GM12878 (cell line): ENCODE results near the gene RAB32. TPM values are rescaled to one million over a fixed set of nuclear protein-coding genes. Genes with fewer than 3 reads are reported as not detected.

ENCODE experiments used
- ATAC-seq: fragments of 200-7000 bp; cut with Tn5 transposase; 3 replicates; pipeline ENCODE4 v1.9.1; 2020; ENCODE audit warnings: mild to moderate bottlenecking, moderate library complexity
- BruUV-seq: library from RNA; stranded (reverse); fragments of 400-500 nt; replicated peaks from 2 replicates; lab custom pipeline; 2021; lab: Mats Ljungman, UMichigan
- CTCF ChIA-PET: fragments of 300-600 bp; sonication (Branson Sonifier 250); formaldehyde crosslinking; extraction: SDS; loops from one replicate; lab custom pipeline; 2021; ENCODE audit warnings: inconsistent platforms; lab: Yijun Ruan, JAX
- POLR2A ChIA-PET: fragments of 350-600 bp; formaldehyde crosslinking; extraction: SDS; loops from one replicate; lab custom pipeline; 2021; ENCODE audit warnings: inconsistent platforms; lab: Charles Lee
- RAD21 ChIA-PET: fragments of 300-600 bp; sonication (Branson Sonifier 250); formaldehyde crosslinking; loops from one replicate; lab custom pipeline; 2023; ENCODE audit warnings: antibody characterized with exemption; ENCODE audit not compliant: unreplicated experiment; lab: Charles Lee
- SMC1A ChIA-PET: fragments of 300-600 bp; sonication (Branson Sonifier 250); formaldehyde crosslinking; loops from one replicate; lab custom pipeline; 2023; ENCODE audit not compliant: unreplicated experiment, uncharacterized antibody; lab: Charles Lee
- DNase-seq: peaks from one replicate; pipeline ENCODE4 v3.0.0-alpha.2; 2011; ENCODE audit warnings: low read depth, low spot score
- FAIRE-seq: peaks from 3 replicates; lab custom pipeline; 2011; peaks lifted over from hg19 to GRCh38; lab: Jason Lieb, UNC
- H2AFZ ChIP-seq: 2 replicates; pipeline ENCODE4 v1.6.0; 2011; ENCODE audit warnings: low read depth, low read length, control low read depth; ENCODE audit not compliant: control insufficient read depth
- H3K27ac ChIP-seq: 2 replicates; pipeline ENCODE4 v1.5.1; 2011; ENCODE audit warnings: control low read depth; ENCODE audit not compliant: control insufficient read depth, insufficient read depth
- H3K27me3 ChIP-seq, 2 experiments: replicated peaks in 1 of 2; 2 replicates each; pipeline versions ENCODE4 v1.6.0 to v1.6.1; 2011; ENCODE audit warnings: low read length in 1 of 2; ENCODE audit not compliant: control insufficient read depth in 2 of 2, insufficient read depth in 2 of 2
- H3K36me3 ChIP-seq, 2 experiments: 2 replicates each; pipeline ENCODE4 v1.5.1; 2011; ENCODE audit warnings: low read length in 1 of 2; ENCODE audit not compliant: control insufficient read depth in 2 of 2, insufficient read depth in 2 of 2
- H3K4me1 ChIP-seq: 2 replicates; pipeline ENCODE4 v1.6.1; 2011; ENCODE audit warnings: mild to moderate bottlenecking, low read length, moderate library complexity, mixed read lengths; ENCODE audit not compliant: control insufficient read depth, insufficient read depth
- H3K4me2 ChIP-seq: 2 replicates; pipeline ENCODE4 v1.6.0; 2011; ENCODE audit warnings: control low read depth; ENCODE audit not compliant: control insufficient read depth, insufficient read depth
- H3K4me3 ChIP-seq: fragments of 200-600 bp; sonication (generic); 2 replicates; pipeline ENCODE4 v1.5.1; 2016
- H3K79me2 ChIP-seq: 2 replicates; pipeline ENCODE4 v1.6.0; 2011; ENCODE audit warnings: low read length; ENCODE audit not compliant: control insufficient read depth, insufficient read depth
- H3K9ac ChIP-seq: 2 replicates; pipeline ENCODE4 v1.8.0; 2011; ENCODE audit warnings: low read length, control low read depth, mixed read lengths; ENCODE audit not compliant: control insufficient read depth, insufficient read depth
- H3K9me3 ChIP-seq: replicated peaks from 3 replicates; pipeline ENCODE4 v1.5.1; 2011; ENCODE audit warnings: mild to moderate bottlenecking, low read length; ENCODE audit not compliant: control insufficient read depth, insufficient read depth
- H4K20me1 ChIP-seq: 2 replicates; pipeline ENCODE4 v1.6.0; 2011; ENCODE audit not compliant: control insufficient read depth, insufficient read depth
- BACH1 ChIP-seq: fragments of 450-650 bp; IDR thresholded peaks from 2 replicates; pipeline ENCODE4 v1.6.1; 2017; ENCODE audit warnings: mild to moderate bottlenecking, borderline replicate concordance
- CHD2 ChIP-seq: IDR thresholded peaks from 2 replicates; pipeline ENCODE4 v1.6.1; 2011; ENCODE audit warnings: low read depth, low read length, improper control_type of control experiment, borderline replicate concordance
- CREM ChIP-seq: IDR thresholded peaks from 2 replicates; pipeline ENCODE4 v1.6.1; 2014; ENCODE audit warnings: antibody characterized with exemption, low read depth
- NFYA ChIP-seq: IDR thresholded peaks from 2 replicates; pipeline ENCODE4 v1.6.1; 2011; ENCODE audit warnings: low read depth, mild to moderate bottlenecking, low read length, improper control_type of control experiment, borderline replicate concordance
- POLR2AphosphoS5 ChIP-seq: IDR thresholded peaks from 2 replicates; pipeline ENCODE4 v1.6.1; 2011; ENCODE audit warnings: mild to moderate bottlenecking, low read length, inconsistent platforms
- STAT1 ChIP-seq: fragments of 450-650 bp; conservative IDR thresholded peaks from 2 replicates; pipeline ENCODE4 v1.6.1; 2014; ENCODE audit warnings: antibody characterized with exemption, mild to moderate bottlenecking
- TARDBP ChIP-seq: IDR thresholded peaks from 2 replicates; pipeline ENCODE4 v1.6.1; 2016; ENCODE audit warnings: borderline replicate concordance
- TBL1XR1 ChIP-seq: IDR thresholded peaks from 2 replicates; pipeline ENCODE4 v1.6.1; 2012; ENCODE audit warnings: low read depth, low read length, improper control_type of control experiment
- WGBS: methylation state at CpG from one replicate; pipeline ENCODE4 v1.1.6; 2016; ENCODE audit warnings: low lambda C conversion rate; ENCODE audit not compliant: insufficient replicate concordance, insufficient coverage; ENCODE audit errors: missing lambda C conversion rate; 5-methylcytosine and 5-hydroxymethylcytosine counted together
- in situ Hi-C: fragments of 300-500 bp; cut with MboI; formaldehyde crosslinking; loops from 9 replicates; pipeline ENCODE4 v1.14.3; 2018; ENCODE audit warnings: mixed read lengths
- intact Hi-C: fragments of 100-400 bp; cut with micrococcal nuclease; formaldehyde crosslinking; loops from one replicate; pipeline ENCODE4 v1.14.2; 2022; ENCODE audit not compliant: unreplicated experiment
- polyA plus RNA-seq, 11 experiments: library from polyadenylated mRNA; depleted of rRNA in 4 of 11; unstranded in 6 of 11; stranded (reverse) in 5 of 11; fragments of >200 nt; fragmentation: Nextera tagmentation in 4 of 11; fragmentation: Illumina TruSeq in 1 of 11; extraction: Ambion mirVana in 4 of 11; extraction: Trizol in 1 of 11; gene quantifications; 1 replicate in 1 of 11; 2 replicates in 10 of 11; pipeline versions ENCODE4 v1.2.1 to v1.2.3, GENCODE V29; 2011 to 2016; ENCODE audit warnings: inconsistent platforms in 2 of 11, missing spikeins in 2 of 11, low read depth in 1 of 11
- total RNA-seq, 4 experiments: library from RNA; depleted of rRNA in 3 of 4; stranded (reverse); fragments of >200 nt in 3 of 4; fragmentation: Illumina TruSeq in 1 of 4; extraction: Trizol in 1 of 4; gene quantifications; 2 replicates each; pipeline versions ENCODE4 v1.2.1 to v1.2.3, GENCODE V29; 2013 to 2021
- TF ChIP-seq, protein P1 (sequence below): IDR thresholded peaks from 2 replicates; pipeline ENCODE4 v1.6.1; 2012; ENCODE audit warnings: low read depth, low read length, improper control_type of control experiment
- TF ChIP-seq, protein P2 (sequence below): fragments of 450-650 bp; IDR thresholded peaks from 2 replicates; pipeline ENCODE4 v1.6.1; 2016; ENCODE audit warnings: mild to moderate bottlenecking, moderate library complexity, borderline replicate concordance
- TF ChIP-seq, protein P3 (sequence below): fragments of 450-650 bp; IDR thresholded peaks from 2 replicates; pipeline ENCODE4 v1.6.1; 2018; ENCODE audit warnings: borderline replicate concordance, mild to moderate bottlenecking; ENCODE audit not compliant: partially characterized antibody
- TF ChIP-seq, protein P4 (sequence below): fragments of 450-650 bp; IDR thresholded peaks from 2 replicates; pipeline ENCODE4 v1.6.1; 2017; ENCODE audit warnings: borderline replicate concordance
- TF ChIP-seq, protein P5 (sequence below): fragments of 450-650 bp; IDR thresholded peaks from 2 replicates; pipeline ENCODE4 v1.6.1; 2017; ENCODE audit warnings: mild to moderate bottlenecking, low read depth, inconsistent platforms; ENCODE audit not compliant: poor library complexity, severe bottlenecking

The RAB32 gene
- total and polyA plus RNA-seq, 10 of the 15 experiments (the other 5 are each of a cell fraction or from before 2014, with no cell fraction given) = 0.50 TPM; not detected in 9

DNA sequence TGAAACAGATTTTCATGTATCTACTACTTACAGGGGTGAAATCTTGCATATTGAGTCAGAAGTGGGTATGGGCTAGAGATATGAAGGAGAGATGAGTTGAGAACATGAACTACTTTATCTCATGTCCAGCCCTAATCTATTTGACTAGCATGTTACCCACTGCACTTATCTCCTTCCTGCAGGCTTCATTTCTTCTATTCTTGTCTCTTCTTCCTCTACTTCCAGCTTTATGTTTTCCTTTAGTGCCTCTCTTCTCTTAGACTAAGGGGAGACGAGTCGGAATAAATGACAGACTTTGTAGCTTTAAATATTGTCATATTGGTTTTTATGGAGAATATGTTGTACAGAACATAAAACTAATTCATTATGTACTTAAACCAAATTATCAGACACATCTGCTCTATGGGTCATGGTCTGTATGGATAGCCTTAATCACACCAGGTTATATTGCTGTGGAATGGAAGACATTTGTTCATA lies 5.3 kb downstream of the RAB32 start:
- H3K27ac ChIP-seq = no peak overlapping the region
- H4K20me1 ChIP-seq = no peaks in the 10 kb centered on the region
- ChIA-PET CTCF (no interaction called here), RAD21 (no interaction called here), SMC1A (no interaction called here), POLR2A (no interaction called here)
- 32% methylated on average over 2 of the region's 2 CpGs for WGBS
- H3K9ac ChIP-seq = no peak overlapping the region
- no peak overlapping the region for H3K4me3 ChIP-seq
- H3K9me3 ChIP-seq = no peaks in the 10 kb centered on the region; the same call in 2 of the 3 replicates
- H3K27me3 ChIP-seq = peaks cover 0 to 2% of the 10 kb centered on the region in 2 experiments; a peak in 3 of 4 replicates
- DNase-seq (no peak), ATAC-seq (no peak), FAIRE-seq (no peak)
- in situ Hi-C loops (no loop called here), intact Hi-C loops (no loop called here)
- no peak overlapping the region for H3K4me2 ChIP-seq
- H3K79me2 ChIP-seq = no peaks in the 10 kb centered on the region
- H2AFZ ChIP-seq = no peak overlapping the region
- H3K4me1 ChIP-seq = no peaks in the 10 kb centered on the region
- no TSS peak for BruUV-seq
- H3K36me3 ChIP-seq = no peaks in the 10 kb centered on the region
- no peak for TF ChIP-seq CREM
- no peak for TF ChIP-seq STAT1
- TF ChIP-seq, protein P1, sequence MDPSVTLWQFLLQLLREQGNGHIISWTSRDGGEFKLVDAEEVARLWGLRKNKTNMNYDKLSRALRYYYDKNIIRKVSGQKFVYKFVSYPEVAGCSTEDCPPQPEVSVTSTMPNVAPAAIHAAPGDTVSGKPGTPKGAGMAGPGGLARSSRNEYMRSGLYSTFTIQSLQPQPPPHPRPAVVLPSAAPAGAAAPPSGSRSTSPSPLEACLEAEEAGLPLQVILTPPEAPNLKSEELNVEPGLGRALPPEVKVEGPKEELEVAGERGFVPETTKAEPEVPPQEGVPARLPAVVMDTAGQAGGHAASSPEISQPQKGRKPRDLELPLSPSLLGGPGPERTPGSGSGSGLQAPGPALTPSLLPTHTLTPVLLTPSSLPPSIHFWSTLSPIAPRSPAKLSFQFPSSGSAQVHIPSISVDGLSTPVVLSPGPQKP = no peak
- TF ChIP-seq, protein P2, sequence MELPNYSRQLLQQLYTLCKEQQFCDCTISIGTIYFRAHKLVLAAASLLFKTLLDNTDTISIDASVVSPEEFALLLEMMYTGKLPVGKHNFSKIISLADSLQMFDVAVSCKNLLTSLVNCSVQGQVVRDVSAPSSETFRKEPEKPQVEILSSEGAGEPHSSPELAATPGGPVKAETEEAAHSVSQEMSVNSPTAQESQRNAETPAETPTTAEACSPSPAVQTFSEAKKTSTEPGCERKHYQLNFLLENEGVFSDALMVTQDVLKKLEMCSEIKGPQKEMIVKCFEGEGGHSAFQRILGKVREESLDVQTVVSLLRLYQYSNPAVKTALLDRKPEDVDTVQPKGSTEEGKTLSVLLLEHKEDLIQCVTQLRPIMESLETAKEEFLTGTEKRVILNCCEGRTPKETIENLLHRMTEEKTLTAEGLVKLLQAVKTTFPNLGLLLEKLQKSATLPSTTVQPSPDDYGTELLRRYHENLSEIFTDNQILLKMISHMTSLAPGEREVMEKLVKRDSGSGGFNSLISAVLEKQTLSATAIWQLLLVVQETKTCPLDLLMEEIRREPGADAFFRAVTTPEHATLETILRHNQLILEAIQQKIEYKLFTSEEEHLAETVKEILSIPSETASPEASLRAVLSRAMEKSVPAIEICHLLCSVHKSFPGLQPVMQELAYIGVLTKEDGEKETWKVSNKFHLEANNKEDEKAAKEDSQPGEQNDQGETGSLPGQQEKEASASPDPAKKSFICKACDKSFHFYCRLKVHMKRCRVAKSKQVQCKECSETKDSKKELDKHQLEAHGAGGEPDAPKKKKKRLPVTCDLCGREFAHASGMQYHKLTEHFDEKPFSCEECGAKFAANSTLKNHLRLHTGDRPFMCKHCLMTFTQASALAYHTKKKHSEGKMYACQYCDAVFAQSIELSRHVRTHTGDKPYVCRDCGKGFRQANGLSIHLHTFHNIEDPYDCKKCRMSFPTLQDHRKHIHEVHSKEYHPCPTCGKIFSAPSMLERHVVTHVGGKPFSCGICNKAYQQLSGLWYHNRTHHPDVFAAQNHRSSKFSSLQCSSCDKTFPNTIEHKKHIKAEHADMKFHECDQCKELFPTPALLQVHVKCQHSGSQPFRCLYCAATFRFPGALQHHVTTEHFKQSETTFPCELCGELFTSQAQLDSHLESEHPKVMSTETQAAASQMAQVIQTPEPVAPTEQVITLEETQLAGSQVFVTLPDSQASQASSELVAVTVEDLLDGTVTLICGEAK = no peak
- TF ChIP-seq POLR2AphosphoS5 = no peak
- no peak for TF ChIP-seq NFYA
- no peak for TF ChIP-seq CHD2
- TF ChIP-seq BACH1 = no peak
- TF ChIP-seq TARDBP = no peak
- TF ChIP-seq, protein P3, sequence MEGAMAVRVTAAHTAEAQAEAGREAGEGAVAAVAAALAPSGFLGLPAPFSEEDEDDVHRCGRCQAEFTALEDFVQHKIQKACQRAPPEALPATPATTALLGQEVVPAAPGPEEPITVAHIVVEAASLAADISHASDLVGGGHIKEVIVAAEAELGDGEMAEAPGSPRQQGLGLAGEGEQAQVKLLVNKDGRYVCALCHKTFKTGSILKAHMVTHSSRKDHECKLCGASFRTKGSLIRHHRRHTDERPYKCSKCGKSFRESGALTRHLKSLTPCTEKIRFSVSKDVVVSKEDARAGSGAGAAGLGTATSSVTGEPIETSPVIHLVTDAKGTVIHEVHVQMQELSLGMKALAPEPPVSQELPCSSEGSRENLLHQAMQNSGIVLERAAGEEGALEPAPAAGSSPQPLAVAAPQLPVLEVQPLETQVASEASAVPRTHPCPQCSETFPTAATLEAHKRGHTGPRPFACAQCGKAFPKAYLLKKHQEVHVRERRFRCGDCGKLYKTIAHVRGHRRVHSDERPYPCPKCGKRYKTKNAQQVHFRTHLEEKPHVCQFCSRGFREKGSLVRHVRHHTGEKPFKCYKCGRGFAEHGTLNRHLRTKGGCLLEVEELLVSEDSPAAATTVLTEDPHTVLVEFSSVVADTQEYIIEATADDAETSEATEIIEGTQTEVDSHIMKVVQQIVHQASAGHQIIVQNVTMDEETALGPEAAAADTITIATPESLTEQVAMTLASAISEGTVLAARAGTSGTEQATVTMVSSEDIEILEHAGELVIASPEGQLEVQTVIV = no peak
- TF ChIP-seq, protein P4, sequence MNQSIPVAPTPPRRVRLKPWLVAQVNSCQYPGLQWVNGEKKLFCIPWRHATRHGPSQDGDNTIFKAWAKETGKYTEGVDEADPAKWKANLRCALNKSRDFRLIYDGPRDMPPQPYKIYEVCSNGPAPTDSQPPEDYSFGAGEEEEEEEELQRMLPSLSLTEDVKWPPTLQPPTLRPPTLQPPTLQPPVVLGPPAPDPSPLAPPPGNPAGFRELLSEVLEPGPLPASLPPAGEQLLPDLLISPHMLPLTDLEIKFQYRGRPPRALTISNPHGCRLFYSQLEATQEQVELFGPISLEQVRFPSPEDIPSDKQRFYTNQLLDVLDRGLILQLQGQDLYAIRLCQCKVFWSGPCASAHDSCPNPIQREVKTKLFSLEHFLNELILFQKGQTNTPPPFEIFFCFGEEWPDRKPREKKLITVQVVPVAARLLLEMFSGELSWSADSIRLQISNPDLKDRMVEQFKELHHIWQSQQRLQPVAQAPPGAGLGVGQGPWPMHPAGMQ = no peak
- no peak for TF ChIP-seq TBL1XR1
- TF ChIP-seq, protein P5, sequence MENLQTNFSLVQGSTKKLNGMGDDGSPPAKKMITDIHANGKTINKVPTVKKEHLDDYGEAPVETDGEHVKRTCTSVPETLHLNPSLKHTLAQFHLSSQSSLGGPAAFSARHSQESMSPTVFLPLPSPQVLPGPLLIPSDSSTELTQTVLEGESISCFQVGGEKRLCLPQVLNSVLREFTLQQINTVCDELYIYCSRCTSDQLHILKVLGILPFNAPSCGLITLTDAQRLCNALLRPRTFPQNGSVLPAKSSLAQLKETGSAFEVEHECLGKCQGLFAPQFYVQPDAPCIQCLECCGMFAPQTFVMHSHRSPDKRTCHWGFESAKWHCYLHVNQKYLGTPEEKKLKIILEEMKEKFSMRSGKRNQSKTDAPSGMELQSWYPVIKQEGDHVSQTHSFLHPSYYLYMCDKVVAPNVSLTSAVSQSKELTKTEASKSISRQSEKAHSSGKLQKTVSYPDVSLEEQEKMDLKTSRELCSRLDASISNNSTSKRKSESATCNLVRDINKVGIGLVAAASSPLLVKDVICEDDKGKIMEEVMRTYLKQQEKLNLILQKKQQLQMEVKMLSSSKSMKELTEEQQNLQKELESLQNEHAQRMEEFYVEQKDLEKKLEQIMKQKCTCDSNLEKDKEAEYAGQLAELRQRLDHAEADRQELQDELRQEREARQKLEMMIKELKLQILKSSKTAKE = no peak
